SU-DHL-6 (cell line): ENCODE data around the gene IFNL3.

Experiments
- H2AFZ ChIP-seq: fragments of 200-600 bp; sonication (generic); 2 replicates; pipeline ENCODE4 v1.6.1; 2014; ENCODE audit warnings: low read depth, mild to moderate bottlenecking, moderate library complexity, mixed read lengths, antibody characterized with exemption, low read length; ENCODE audit not compliant: severe bottlenecking
- H3F3A ChIP-seq: fragments of 200-600 bp; shearing (Covaris generic); 2 replicates; pipeline ENCODE4 v1.6.0; 2016; ENCODE audit warnings: antibody characterized with exemption, mild to moderate bottlenecking; ENCODE audit not compliant: insufficient read depth
- H3K27ac ChIP-seq: fragments of 200-600 bp; sonication (generic); 2 replicates; pipeline ENCODE4 v1.5.1; 2016; ENCODE audit warnings: low read depth, mild to moderate bottlenecking, low read length, moderate library complexity, mixed read lengths
- H3K27me3 ChIP-seq: fragments of 200-600 bp; sonication (generic), shearing (Covaris generic); 2 replicates; pipeline ENCODE4 v1.6.0; 2014; ENCODE audit warnings: mild to moderate bottlenecking, low read length
- H3K36me3 ChIP-seq: fragments of 200-600 bp; sonication (generic); 2 replicates; pipeline ENCODE4 v1.6.1; 2014; ENCODE audit warnings: mild to moderate bottlenecking, low read length, mixed read lengths
- H3K4me2 ChIP-seq: fragments of 300-600, 200-600 bp; shearing (Covaris generic), sonication (generic); 2 replicates; pipeline ENCODE4 v1.6.0; 2014; ENCODE audit warnings: low read length, low read depth, mild to moderate bottlenecking; ENCODE audit not compliant: poor library complexity, severe bottlenecking
- H3K4me3 ChIP-seq: fragments of 200-600 bp; sonication (generic); 2 replicates; pipeline ENCODE4 v1.5.1; 2014; ENCODE audit warnings: antibody characterized with exemption, low read length, mild to moderate bottlenecking, mixed read lengths; ENCODE audit not compliant: insufficient read depth, poor library complexity, severe bottlenecking
- H3K79me2 ChIP-seq: fragments of 200-600 bp; sonication (generic); 2 replicates; pipeline ENCODE4 v1.6.1; 2014; ENCODE audit warnings: mild to moderate bottlenecking, low read length, moderate library complexity; ENCODE audit not compliant: insufficient read depth
- H3K9ac ChIP-seq: fragments of 200-600 bp; sonication (generic); 2 replicates; pipeline ENCODE4 v1.7.0; 2014; ENCODE audit warnings: mild to moderate bottlenecking, low read length
- H3K9me2 ChIP-seq: fragments of 200-600 bp; sonication (generic); replicated peaks from 2 replicates; pipeline ENCODE4 v1.6.1; 2014; ENCODE audit warnings: low read length; ENCODE audit not compliant: insufficient read depth
- H3K9me3 ChIP-seq: fragments of 200-600 bp; sonication (generic); 2 replicates; pipeline ENCODE4 v1.6.1; 2014; ENCODE audit warnings: low read length, mixed read lengths; ENCODE audit not compliant: insufficient read depth
- H4K20me1 ChIP-seq: fragments of 200-600 bp; sonication (generic); 2 replicates; pipeline ENCODE4 v1.6.1; 2014; ENCODE audit warnings: low read depth, mild to moderate bottlenecking, antibody characterized with exemption, low read length, moderate library complexity, mixed read lengths
- CTCF ChIP-seq: fragments of 200-600 bp; sonication (generic); IDR thresholded peaks from one replicate; pipeline ENCODE4 v1.5.1; 2017; ENCODE audit warnings: antibody characterized with exemption, mild to moderate bottlenecking, low read length, moderate library complexity; ENCODE audit not compliant: insufficient read depth, poor library complexity, severe bottlenecking
- EZH2phosphoT487 ChIP-seq: fragments of 200-600 bp; sonication (generic), shearing (Covaris generic); conservative IDR thresholded peaks from 2 replicates; pipeline ENCODE4 v1.6.1; 2018; ENCODE audit warnings: mild to moderate bottlenecking, antibody characterized with exemption, low read length, moderate library complexity, mixed read lengths

Gene IFNL3

GRCh38 chr19:39206122-39206521 is 38.7 kb downstream of the IFNL3 start:
- Histone ChIP-seq H3K9ac (no peak overlapping the region), H4K20me1 (no peaks in the 10 kb centered on the region), H3K27me3 (no peaks in the 10 kb centered on the region), H3F3A (no peaks in the 10 kb centered on the region), H2AFZ (no peak overlapping the region), H3K4me3 (no peak overlapping the region), H3K36me3 (no peaks in the 10 kb centered on the region), H3K79me2 (no peaks in the 10 kb centered on the region), H3K9me3 (no peaks in the 10 kb centered on the region), H3K4me2 (no peak overlapping the region), H3K27ac (no peak overlapping the region), H3K9me2 (no peaks in the 10 kb centered on the region)
- TF ChIP-seq CTCF (no peak), EZH2phosphoT487 (no peak)

DNA sequence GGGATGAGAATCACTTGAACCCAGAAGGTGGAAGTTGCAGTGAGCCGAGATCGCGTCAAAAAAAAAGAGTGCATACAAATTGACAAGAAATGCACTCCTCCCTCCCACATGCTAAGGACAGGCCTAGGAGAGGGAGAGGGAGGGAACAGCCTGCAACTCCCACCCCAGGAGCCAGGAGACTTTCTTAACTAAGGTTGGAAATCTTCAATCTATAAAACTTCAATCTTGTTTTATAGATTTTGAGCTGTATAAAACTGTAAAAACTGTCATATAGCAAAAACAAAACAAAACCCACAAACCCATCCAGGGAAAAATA is 39.4 kb downstream of the IFNL3 start:
- Histone ChIP-seq H3K27me3 (no peaks in the 10 kb centered on the region), H3K27ac (no peak overlapping the region), H3K9ac (no peak overlapping the region), H4K20me1 (no peaks in the 10 kb centered on the region), H3K4me2 (no peak overlapping the region), H3K4me3 (no peak overlapping the region), H3K36me3 (no peaks in the 10 kb centered on the region), H3K79me2 (no peaks in the 10 kb centered on the region), H3K9me2 (no peaks in the 10 kb centered on the region), H3K9me3 (no peaks in the 10 kb centered on the region), H2AFZ (no peak overlapping the region), H3F3A (no peaks in the 10 kb centered on the region)
- TF ChIP-seq CTCF (no peak), EZH2phosphoT487 (no peak)

GRCh38 chr19:39203372-39204341 is 41.1 kb downstream of the IFNL3 start, which contains the start of gene SYCN:
Gene SYCN (minus strand): TSS chr19:39204263. CDS start chr19:39204254, 9 bp downstream.
- Histone ChIP-seq H3K79me2 (no peaks in the 10 kb centered on the region), H3K4me2 (no peak within 1 kb of the TSS), H3K9me3 (no peaks in the 10 kb centered on the region), H3K9ac (no peak within 1 kb of the TSS), H3F3A (no peaks in the 10 kb centered on the region), H3K27ac (no peak within 1 kb of the TSS), H3K36me3 (no peaks in the 10 kb centered on the region), H4K20me1 (no peaks in the 10 kb centered on the region), H3K27me3 (no peaks in the 10 kb centered on the region), H3K9me2 (no peaks in the 10 kb centered on the region), H3K4me3 (no peak within 1 kb of the TSS), H2AFZ (no peak within 1 kb of the TSS)
- TF ChIP-seq EZH2phosphoT487 (no peak), CTCF (no peak)
